ENCODE data around the gene KATNBL1. TPM values are rescaled to one million over a fixed set of nuclear protein-coding genes. Genes with fewer than 3 reads are reported as not detected.

KATNBL1 gene
- total RNA-seq, 2 donors from 2014 or later = 24.8 to 53.6 TPM

DNA sequence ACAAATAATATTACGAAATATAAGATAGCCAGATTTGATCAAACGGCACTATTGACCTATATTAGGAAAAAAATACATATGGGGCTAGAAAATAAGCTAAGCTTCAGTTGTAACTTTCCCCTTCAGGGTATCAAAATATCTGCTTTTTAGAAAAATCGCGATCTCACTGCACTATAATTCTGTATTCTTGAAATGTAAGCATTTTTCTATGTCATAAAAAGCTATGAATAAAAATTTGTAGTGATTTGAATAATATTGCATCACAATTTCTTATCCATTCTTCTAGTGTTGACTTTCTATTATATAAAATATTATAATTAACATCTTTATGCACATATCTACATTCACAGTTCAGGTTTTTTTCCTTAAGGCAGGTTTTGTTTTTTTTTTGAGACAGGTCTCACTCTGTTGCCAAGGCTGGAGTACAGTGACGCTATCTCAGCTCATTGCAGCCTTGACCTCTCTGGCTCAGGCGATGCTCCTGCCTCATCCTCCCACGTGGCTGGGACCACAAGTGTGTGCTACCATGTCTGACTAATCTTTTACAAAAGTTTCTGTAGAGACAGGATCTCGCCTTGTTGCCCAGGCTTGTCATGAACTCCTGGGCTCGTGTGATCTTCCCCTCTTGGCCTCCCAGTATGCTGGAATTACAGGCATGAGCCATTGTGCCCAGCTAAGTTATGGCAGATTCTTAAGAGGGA, 36.5 kb upstream of the KATNBL1 start:
- intact Hi-C loops (cut with DNase I) = no loop called here

DNA sequence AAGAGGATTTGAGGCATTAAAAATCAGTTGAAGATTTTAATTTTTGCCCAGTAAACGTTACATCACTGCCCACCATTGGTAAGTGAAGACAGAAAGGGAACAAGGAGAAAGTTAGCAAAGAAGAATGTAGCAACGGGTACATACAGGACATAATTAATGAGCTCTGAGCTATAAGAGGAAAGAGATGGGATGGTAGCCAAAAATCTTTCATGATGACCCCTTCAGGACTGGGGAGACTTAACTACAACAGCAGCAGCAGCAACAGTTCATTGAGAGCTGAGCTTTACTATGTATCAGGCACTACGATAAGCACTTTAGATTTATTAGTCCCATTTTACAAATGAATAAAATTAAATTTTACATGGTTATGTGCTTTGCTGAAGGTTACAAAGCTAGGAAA, 33.3 kb upstream of the KATNBL1 start:
- Histone ChIP-seq H3K4me3 (no peak overlapping the region), H3K27ac (no peak overlapping the region), H3K27me3 (replicated peaks; ENCODE audit: insufficient read depth) (no peaks in the 10 kb centered on the region), H3K36me3 (no peaks in the 10 kb centered on the region), H3K9me3 (no peaks in the 10 kb centered on the region), H3K4me1 (replicated peaks) (no peaks in the 10 kb centered on the region)
- intact Hi-C loops (cut with DNase I) = no loop called here
- WGBS = 64% methylated on average over 3 of the region's 3 CpGs
- TF ChIP-seq, protein P1, sequence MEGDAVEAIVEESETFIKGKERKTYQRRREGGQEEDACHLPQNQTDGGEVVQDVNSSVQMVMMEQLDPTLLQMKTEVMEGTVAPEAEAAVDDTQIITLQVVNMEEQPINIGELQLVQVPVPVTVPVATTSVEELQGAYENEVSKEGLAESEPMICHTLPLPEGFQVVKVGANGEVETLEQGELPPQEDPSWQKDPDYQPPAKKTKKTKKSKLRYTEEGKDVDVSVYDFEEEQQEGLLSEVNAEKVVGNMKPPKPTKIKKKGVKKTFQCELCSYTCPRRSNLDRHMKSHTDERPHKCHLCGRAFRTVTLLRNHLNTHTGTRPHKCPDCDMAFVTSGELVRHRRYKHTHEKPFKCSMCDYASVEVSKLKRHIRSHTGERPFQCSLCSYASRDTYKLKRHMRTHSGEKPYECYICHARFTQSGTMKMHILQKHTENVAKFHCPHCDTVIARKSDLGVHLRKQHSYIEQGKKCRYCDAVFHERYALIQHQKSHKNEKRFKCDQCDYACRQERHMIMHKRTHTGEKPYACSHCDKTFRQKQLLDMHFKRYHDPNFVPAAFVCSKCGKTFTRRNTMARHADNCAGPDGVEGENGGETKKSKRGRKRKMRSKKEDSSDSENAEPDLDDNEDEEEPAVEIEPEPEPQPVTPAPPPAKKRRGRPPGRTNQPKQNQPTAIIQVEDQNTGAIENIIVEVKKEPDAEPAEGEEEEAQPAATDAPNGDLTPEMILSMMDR (IDR thresholded peaks at IDR 0.05) = no peak
- TF ChIP-seq POLR2A (IDR thresholded peaks at IDR 0.05) (no peak), POLR2AphosphoS5 (IDR thresholded peaks at IDR 0.05) (no peak)
- DNase-seq (ENCODE audit: low spot score) = no peak

More for the DNA sequence above, 36.5 kb upstream of the KATNBL1 start:
- Histone ChIP-seq H3K27me3 (replicated peaks; ENCODE audit: insufficient read depth) (no peaks in the 10 kb centered on the region), H3K9me3 (no peaks in the 10 kb centered on the region), H3K27ac (no peak overlapping the region), H3K4me1 (replicated peaks) (no peaks in the 10 kb centered on the region), H3K36me3 (no peaks in the 10 kb centered on the region), H3K4me3 (no peak overlapping the region)
- DNase-seq (ENCODE audit: low spot score) = no peak
- 78% methylated on average over 9 of the region's 9 CpGs for WGBS
- TF ChIP-seq POLR2A (IDR thresholded peaks at IDR 0.05) = no peak
- TF ChIP-seq, protein P1 (IDR thresholded peaks at IDR 0.05) = no peak
- TF ChIP-seq POLR2AphosphoS5 (IDR thresholded peaks at IDR 0.05) = no peak

DNA sequence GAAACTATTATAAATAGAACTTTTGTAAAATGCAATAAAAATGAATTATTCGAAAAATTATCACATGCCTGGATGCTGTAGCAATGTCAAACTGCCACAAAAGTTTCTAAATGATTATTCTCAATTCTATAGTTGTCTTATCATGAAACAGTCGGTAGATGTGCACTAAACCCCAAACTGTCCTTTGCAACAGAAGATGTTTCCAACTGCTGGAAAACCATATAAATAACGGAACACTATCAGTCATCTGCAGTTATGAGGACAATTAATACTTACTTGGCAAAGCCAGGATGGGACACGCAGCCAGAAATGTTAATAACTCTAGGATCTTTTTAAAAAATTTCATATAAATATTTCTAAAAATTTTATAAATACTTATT, 32.4 kb upstream of the KATNBL1 start:
- TF ChIP-seq POLR2AphosphoS5 (IDR thresholded peaks at IDR 0.05) = no peak
- TF ChIP-seq POLR2A (IDR thresholded peaks at IDR 0.05) = no peak
- TF ChIP-seq, protein P1 (IDR thresholded peaks at IDR 0.05) = no peak
- H3K36me3 ChIP-seq = no peaks in the 10 kb centered on the region
- 79% methylated on average over 4 of the region's 4 CpGs for WGBS
- intact Hi-C loops (cut with DNase I) = no loop called here
- no peak overlapping the region for H3K27ac ChIP-seq
- H3K4me3 ChIP-seq = no peak overlapping the region
- no peak for DNase-seq (ENCODE audit: low spot score)
- no peaks in the 10 kb centered on the region for H3K9me3 ChIP-seq
- H3K4me1 ChIP-seq (replicated peaks) = no peaks in the 10 kb centered on the region
- no peaks in the 10 kb centered on the region for H3K27me3 ChIP-seq (replicated peaks; ENCODE audit: insufficient read depth)

DNA sequence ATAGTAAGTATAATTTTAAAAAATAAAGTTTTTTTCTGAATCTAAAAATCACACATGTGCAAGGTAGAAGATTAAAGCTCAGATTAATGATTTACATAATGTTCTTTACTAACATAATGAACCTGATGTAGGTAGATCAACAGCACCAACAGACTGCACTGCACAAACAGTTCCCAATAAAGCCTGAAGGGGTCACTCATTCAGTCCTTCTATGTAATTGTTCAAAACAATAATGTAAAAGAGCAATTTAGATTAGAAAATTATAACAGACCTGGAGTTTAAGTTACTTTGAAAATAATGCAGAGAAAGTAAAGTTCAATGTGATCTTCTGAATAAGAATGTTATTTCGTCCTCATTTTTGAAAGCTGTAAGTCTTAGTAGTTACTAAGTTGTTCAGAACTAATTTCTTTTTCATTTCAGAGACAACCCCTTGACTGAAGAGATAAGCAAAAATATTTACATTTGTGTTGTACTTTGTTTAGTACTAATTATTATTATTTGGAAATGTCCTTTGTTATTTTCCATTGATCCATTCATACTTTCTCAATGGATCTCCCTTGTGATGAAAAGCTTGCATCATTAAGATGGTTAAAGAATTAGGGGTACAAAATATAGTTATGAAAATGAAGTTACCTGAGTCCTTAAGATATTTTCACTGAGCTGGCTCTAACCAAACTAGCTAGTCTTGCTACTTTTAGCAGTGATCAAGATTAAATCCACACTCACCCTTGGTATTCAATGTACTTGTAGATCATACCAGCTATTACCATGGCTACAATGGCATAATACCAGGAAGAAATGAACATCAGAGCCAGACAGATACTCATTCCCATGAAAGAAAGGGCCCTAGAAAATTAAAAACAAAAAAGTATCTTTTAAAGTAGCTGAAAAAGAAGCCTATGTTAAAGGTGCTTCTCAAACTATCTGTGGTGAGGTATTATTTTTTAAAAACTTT, 31.8 kb upstream of the KATNBL1 start:
- intact Hi-C loops (cut with DNase I) = loop anchor here (2.0 kb wide), 1 partner anchor 125 kb away; the partner anchor contains the start of gene LPCAT4
- Histone ChIP-seq H3K4me3 (no peak overlapping the region), H3K36me3 (no peaks in the 10 kb centered on the region), H3K27ac (no peak overlapping the region), H3K27me3 (replicated peaks; ENCODE audit: insufficient read depth) (no peaks in the 10 kb centered on the region), H3K9me3 (no peaks in the 10 kb centered on the region), H3K4me1 (replicated peaks) (no peaks in the 10 kb centered on the region)
- DNase-seq (ENCODE audit: low spot score) = no peak
- TF ChIP-seq POLR2AphosphoS5 (IDR thresholded peaks at IDR 0.05) = no peak
- TF ChIP-seq, protein P1 (IDR thresholded peaks at IDR 0.05) = peak in 3 of 4 experiments; percentile 33 to 70 (median 65)
- 67% methylated on average over 1 of the region's 1 CpG for WGBS

All from prostate gland (tissue), 2 donors.